HUES6 (cell line): ENCODE results near the gene MYL4.
"Not testable (repeated sequence)": the region's sequence is repeated elsewhere in the genome, so short reads cannot be mapped to it uniquely, and the experiment has no call there.

Experiments used
- H3K27ac ChIP-seq: 2 replicates; pipeline ENCODE4 v1.7.0; 2013; ENCODE audit warnings: low read depth, mild to moderate bottlenecking, low read length, inconsistent platforms
- H3K27me3 ChIP-seq: 2 replicates; pipeline ENCODE4 v1.6.1; 2013; ENCODE audit warnings: low read length; ENCODE audit not compliant: control insufficient read depth, insufficient read depth
- H3K36me3 ChIP-seq: 2 replicates; pipeline ENCODE4 v1.6.1; 2013; ENCODE audit warnings: low read length; ENCODE audit not compliant: control insufficient read depth, insufficient read depth
- H3K4me1 ChIP-seq: 2 replicates; pipeline ENCODE4 v1.6.1; 2013; ENCODE audit warnings: low read length; ENCODE audit not compliant: control insufficient read depth, insufficient read depth
- H3K4me3 ChIP-seq: 2 replicates; pipeline ENCODE4 v1.5.1; 2013; ENCODE audit warnings: low read depth, low read length
- H3K9ac ChIP-seq: one replicate; pipeline ENCODE4 v1.6.1; 2013; ENCODE audit warnings: mild to moderate bottlenecking, low read length
- H3K9me3 ChIP-seq: 2 replicates; pipeline ENCODE4 v1.6.1; 2013; ENCODE audit warnings: low read depth, low read length; ENCODE audit not compliant: control insufficient read depth, insufficient read depth

MYL4 gene

DNA sequence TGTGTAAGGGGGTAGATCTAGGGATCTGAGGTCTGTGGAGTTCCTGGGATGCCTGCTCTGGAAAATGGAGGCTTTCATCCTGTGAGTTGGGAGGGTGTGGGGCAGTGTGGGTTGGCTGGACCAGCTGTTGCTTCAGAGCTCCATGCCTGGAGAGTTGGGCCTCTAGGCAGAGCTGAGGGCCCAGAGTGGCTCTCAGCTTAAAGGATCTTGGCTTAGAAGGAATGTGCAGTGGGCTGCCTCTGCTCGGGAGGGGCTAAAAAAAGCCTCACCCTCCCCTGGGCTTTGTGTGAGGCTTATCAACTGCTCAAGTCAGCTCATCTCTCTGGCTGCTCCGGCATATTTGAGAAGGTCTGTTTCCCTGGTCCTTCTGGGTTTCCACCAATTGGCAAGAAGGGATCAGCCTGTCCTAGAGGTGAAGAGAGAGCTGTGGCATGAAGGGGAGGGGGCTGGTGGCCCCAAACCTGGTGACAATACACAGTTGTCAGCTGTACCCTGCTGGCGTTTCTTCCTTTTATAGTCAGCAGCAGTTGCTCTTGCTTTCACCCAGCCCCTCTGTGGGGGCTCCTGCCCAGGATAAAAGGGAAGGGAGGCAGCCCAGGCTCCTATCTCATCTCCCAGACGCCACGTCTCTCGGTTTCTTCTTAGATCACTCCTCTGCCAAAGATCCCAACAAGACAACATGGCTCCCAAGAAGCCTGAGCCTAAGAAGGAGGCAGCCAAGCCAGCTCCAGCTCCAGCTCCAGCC lies at the start of gene MYL4:
Gene MYL4 (plus strand): TSS at position 605 of the 745 bp plus-strand sequence. CDS start 75 bp downstream, at position 680.
- no peak within 1 kb of the TSS for H3K27ac ChIP-seq
- no peaks in the 10 kb centered on the region for H3K27me3 ChIP-seq
- peak within 1 kb of the TSS; percentile 16; the same call in 1 of the 2 replicates for H3K4me3 ChIP-seq
- no peaks in the 10 kb centered on the region for H3K36me3 ChIP-seq
- H3K9ac ChIP-seq, result peak within 1 kb of the TSS; percentile 21
- H3K4me1 ChIP-seq, result peaks cover 21% of the 10 kb centered on the region
- no peaks in the 10 kb centered on the region for H3K9me3 ChIP-seq

DNA sequence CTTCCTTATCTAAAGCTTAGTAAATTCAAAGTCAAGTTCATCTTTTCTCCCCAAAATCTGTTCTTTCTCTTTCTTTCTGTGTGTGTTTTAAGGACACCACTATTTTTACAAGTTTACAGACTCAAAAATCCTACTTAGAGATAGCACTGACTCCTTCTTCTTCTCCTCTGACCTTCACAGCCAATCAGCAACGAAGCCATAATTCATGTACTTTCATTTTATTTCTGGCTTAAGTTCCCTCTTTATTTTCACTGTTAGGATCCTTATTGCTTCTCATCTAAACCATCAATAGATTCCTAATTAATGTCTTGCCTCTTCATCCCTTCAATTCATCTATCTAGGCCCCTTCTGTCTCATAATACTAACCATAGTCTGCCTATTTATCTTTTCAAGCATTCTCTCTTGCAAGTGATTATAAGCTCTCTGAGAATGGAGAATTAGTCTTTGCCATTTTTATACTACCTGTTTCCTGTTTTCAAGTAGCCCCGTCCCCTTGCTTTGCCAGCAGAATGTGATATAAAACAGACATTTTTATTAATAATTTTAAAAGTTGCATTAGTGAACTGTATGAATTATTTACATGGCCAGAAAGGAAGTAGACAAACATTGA lies 47.0 kb upstream of the MYL4 start:
- Histone ChIP-seq H3K4me3 (no peak overlapping the region), H3K36me3 (peaks cover 61% of the 10 kb centered on the region), H3K27ac (no peak overlapping the region), H3K4me1 (no peaks in the 10 kb centered on the region), H3K9me3 (no peaks in the 10 kb centered on the region), H3K9ac (no peak overlapping the region), H3K27me3 (no peaks in the 10 kb centered on the region)

DNA sequence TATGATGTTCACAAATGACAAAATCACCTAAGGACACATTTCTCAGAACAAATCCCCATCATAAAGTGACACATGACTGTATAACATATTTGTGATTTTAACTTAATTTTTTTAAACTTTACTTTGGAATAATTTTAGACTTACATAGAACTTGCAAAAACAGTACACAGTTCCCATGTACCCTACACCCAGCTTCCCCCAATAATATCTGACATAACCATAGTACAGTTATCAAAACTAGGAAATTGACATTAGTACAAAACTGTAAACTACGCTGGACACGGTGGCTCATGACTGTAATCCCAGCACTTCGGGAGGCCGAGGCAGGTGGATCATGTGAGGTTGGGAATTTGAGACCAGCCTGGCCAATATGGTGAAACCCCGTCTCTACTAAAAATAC lies 44.9 kb upstream of the MYL4 start:
- no peak overlapping the region for H3K9ac ChIP-seq
- no peak overlapping the region for H3K4me3 ChIP-seq
- H3K9me3 ChIP-seq, result no peaks in the 10 kb centered on the region
- H3K4me1 ChIP-seq, result no peaks in the 10 kb centered on the region
- H3K27me3 ChIP-seq, result no peaks in the 10 kb centered on the region
- no peak overlapping the region for H3K27ac ChIP-seq
- H3K36me3 ChIP-seq, result peaks cover 66% of the 10 kb centered on the region

DNA sequence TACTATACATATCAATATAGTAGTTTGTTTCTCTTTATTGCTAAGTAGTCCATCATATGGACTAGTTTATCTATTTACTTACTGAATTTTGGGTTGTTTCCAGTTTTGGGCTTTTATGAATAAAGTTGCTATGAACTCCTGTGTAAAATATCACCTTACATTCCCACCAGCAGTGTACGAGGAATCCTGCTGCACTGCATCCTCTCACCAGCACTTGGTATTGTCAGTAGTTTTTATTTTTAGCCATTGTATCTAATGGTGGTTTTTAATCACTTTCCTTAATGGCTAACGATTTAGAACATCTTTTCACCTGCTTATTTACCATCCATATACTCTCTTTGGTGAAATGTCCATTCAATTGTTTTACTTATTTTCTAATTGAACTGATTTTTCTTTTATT lies 44.0 kb upstream of the MYL4 start:
- H3K4me3 ChIP-seq, result no peak overlapping the region
- H3K4me1 ChIP-seq, result no peaks in the 10 kb centered on the region
- H3K27me3 ChIP-seq, result no peaks in the 10 kb centered on the region
- H3K9me3 ChIP-seq, result no peaks in the 10 kb centered on the region
- no peak overlapping the region for H3K9ac ChIP-seq
- peaks cover 65% of the 10 kb centered on the region for H3K36me3 ChIP-seq
- no peak overlapping the region for H3K27ac ChIP-seq

DNA sequence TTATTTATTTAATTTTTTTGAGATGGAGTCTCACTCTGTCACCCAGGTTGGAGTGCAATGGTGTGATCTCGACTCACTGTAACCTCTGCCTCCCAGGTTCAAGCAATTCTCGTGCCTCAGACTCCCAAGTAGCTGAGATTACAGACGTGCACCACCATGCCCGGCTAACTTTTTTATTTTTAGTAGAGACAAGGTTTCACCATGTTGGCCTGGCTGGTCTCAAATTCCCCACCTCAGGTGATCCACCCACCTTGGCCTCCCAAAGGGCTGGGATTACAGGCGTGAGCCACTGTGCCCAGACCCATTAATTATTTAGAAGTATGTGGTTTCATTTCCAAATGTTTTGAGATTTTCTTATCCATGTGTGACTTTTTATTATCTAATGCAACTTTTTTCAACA lies 42.3 kb upstream of the MYL4 start:
- not testable (repeated sequence) for H3K9ac ChIP-seq, H3K27me3 ChIP-seq, H3K27ac ChIP-seq, H3K4me1 ChIP-seq, H3K4me3 ChIP-seq, H3K9me3 ChIP-seq
- peaks cover 59% of the 10 kb centered on the region for H3K36me3 ChIP-seq

DNA sequence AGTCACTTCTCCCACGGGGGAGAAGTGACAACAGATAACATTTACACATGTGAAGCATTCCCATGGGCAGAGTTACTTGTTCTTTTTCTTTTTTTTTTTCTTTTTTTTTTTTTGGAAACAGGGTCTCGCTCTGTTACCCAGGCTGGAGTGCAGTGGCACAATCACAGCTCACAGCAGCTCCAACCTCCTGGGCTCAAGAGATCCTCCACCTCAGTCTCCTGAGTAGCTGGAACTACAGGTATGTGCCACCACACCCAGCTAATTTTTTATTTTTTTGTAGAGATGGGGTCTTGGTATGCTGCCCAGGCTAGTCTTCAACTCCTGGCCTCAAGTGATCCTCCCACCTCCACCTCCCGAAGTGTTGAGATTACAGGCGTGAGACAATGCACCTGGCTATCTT lies 40.3 kb upstream of the MYL4 start:
- H3K27ac ChIP-seq, H3K4me1 ChIP-seq, H3K9me3 ChIP-seq, H3K9ac ChIP-seq, H3K27me3 ChIP-seq, H3K4me3 ChIP-seq: not testable (repeated sequence)
- H3K36me3 ChIP-seq, result peaks cover 52% of the 10 kb centered on the region

DNA sequence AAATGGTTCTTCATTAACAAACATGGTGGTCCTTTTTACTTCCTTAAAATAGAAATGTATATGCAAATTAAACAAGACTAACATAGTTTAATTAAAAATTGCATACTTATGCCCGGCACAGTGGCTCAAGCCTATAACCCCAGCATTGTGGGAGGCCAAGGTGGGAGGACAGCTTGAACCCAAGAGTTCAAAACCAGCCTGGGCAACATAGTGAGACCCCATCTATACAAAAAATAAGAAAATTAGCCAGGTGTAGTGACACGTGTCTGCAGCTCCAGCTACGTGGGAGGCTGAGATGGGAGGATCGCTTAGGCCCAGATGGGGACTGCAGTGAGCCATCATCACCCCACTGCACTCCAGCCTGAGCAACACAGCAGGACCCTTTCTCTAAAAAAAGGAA lies 38.4 kb upstream of the MYL4 start:
- no peaks in the 10 kb centered on the region for H3K4me1 ChIP-seq
- H3K27me3 ChIP-seq, result no peaks in the 10 kb centered on the region
- H3K9ac ChIP-seq, result no peak overlapping the region
- H3K9me3 ChIP-seq, result no peaks in the 10 kb centered on the region
- H3K36me3 ChIP-seq, result peaks cover 46% of the 10 kb centered on the region
- H3K4me3 ChIP-seq, result no peak overlapping the region
- no peak overlapping the region for H3K27ac ChIP-seq

DNA sequence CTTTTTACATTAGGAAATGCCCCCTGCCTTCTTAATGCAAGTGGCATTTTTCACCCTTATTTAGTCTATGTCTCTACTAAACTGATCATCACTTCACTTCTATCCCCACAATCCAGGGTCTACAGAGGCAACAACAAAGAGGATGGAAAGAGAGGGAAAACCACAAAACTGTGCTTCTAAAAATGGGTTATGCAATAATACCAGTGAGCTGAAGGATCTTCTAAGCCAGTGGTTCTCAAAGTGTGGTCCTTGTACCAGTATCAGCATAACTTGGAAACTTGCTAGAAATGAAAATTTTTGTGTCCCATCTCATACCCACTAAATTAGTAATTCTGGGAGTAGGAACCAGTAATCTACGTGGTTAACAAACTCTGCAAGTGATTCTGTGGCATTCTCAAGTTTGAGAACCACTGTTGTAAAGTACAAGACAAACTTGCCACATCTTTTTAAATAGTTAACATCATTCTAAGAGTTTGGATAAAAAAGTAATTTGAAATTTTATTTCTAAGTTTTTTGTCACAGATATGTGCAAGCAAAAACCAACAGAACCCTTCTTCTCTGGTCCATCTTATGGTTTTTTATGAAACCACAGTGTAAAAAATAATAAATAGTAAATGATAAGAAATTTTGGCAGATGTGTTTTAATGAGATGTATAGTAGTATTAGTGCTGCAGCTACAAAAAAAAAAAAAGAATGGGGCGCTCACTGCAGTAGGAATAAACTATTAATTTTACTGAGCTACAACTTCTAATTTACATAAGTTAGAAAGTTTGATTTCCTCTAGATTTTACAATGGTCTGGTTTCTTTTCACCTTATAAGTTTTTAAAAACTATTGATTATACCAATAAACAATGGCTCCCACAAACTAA lies 36.2 kb upstream of the MYL4 start:
- Histone ChIP-seq H3K4me1 (peaks cover 10% of the 10 kb centered on the region; the same call in 1 of the 2 replicates), H3K9me3 (no peaks in the 10 kb centered on the region), H3K4me3 (no peak overlapping the region), H3K9ac (no peak overlapping the region), H3K27me3 (no peaks in the 10 kb centered on the region), H3K27ac (no peak overlapping the region), H3K36me3 (peaks cover 46% of the 10 kb centered on the region)

DNA sequence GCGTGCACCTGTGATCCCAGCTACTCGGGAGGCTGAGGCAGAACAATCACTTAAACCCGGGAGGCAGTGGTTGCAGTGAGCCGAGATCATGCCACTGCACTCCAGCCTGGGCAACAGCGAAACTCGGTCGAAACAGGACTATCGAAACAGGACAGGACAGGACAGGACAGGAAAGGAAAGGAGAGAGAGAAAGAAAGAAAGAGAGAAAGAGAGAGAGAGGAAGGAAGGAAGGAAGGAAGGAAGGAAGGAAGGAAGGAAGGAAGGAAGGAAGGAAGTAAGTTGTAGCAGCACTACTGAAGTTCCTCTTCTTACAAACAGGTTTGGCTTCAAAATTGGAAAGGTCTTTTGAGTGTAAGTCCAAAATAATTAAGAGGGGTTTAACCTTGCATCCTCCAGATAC lies 34.3 kb upstream of the MYL4 start:
- Histone ChIP-seq H3K36me3 (peaks cover 40% of the 10 kb centered on the region), H3K4me1 (peaks cover 10% of the 10 kb centered on the region; the same call in 1 of the 2 replicates)
- H3K9me3 ChIP-seq, H3K27me3 ChIP-seq, H3K4me3 ChIP-seq, H3K27ac ChIP-seq, H3K9ac ChIP-seq: not testable (repeated sequence)

DNA sequence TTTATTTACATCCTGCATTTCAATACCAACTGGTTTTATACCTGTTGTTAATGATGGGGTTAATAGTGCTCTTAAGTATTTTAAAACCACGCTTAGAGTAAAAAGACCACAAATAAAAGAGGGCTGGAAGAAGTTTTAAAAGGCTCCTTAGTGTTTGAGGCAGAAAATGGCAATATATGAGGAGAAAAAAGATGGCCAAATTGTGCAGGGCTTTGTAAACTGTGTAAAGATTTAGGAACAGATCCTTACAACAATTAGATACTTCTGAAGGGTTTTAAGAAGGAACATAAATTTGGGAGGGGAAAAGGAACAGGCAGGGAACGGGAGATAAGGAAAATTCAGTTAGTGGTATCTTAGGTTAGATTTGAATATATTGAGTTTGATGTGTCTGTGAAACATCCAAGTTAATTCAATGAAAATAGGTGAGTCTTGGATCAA lies 32.7 kb upstream of the MYL4 start:
- Histone ChIP-seq H3K9me3 (no peaks in the 10 kb centered on the region), H3K36me3 (peaks cover 43% of the 10 kb centered on the region), H3K4me1 (peaks cover 10% of the 10 kb centered on the region; the same call in 1 of the 2 replicates), H3K27me3 (no peaks in the 10 kb centered on the region), H3K9ac (no peak overlapping the region), H3K27ac (no peak overlapping the region), H3K4me3 (no peak overlapping the region)

DNA sequence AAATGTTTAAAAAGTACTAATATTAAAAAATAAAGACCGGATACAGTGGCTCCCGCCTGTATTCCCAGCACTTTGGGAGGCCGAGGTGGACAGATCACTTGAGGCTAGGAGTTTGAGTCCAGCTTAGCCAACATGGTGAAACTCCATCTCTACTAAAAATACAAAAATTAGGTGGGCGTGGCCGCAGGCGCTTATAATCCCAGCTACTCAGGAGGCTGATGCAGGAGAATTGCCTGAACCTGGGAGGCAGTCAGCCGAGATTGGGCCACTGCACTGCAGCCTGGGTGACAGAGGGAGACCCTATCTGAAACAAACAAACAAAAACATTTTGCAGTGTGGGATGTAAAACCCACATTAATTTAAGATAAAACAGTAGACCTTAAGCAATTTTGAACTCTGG lies 31.9 kb upstream of the MYL4 start:
- Histone ChIP-seq H3K4me3 (no peak overlapping the region), H3K27me3 (no peaks in the 10 kb centered on the region), H3K36me3 (peaks cover 44% of the 10 kb centered on the region)

More for the DNA sequence above, 31.9 kb upstream of the MYL4 start:
- Histone ChIP-seq H3K9ac (no peak overlapping the region), H3K9me3 (no peaks in the 10 kb centered on the region), H3K4me1 (peaks cover 16% of the 10 kb centered on the region; the same call in 1 of the 2 replicates), H3K27ac (no peak overlapping the region)
